ENCODE data around the gene FAM216B.
"Not testable (repeated sequence)": the region's sequence is repeated elsewhere in the genome, so short reads cannot be mapped to it uniquely, and the experiment has no call there.

Gene FAM216B

GRCh38 chr13:42781352-42781751 is at the start of gene FAM216B:
TSS of gene FAM216B (plus strand) at chr13:42781584. CDS start at chr13:42784068, 2,484 bp downstream.
- DNase-seq = no peak

- no peak for DNase-seq
Measured at GRCh38 chr13:42732073-42732472, 49.3 kb upstream of the FAM216B start.

GRCh38 chr13:42733046-42733445 is 48.3 kb upstream of the FAM216B start:
- no peak for DNase-seq

GRCh38 chr13:42735010-42735409 is 46.4 kb upstream of the FAM216B start:
- DNase-seq = no peak

GRCh38 chr13:42740753-42741152 is 40.6 kb upstream of the FAM216B start:
- DNase-seq = no peak

DNA sequence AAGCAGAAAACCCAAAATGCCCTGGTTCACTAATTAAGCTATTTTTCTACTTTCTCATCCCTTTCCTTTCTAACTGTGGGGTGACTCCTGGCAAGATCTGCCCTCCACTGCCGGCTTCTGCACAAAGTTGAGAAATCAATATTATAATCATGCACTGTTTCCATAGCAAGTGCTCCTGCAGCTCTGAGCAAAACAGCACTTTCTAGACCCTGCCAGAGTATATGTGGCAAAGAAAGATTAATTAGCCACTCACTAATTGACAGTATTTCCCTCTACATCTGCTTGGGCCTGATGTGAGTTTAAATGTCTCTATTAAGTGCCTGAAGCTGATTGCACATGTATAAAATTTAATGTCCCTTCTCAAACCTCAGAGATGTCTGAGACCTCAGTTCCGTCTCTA is 39.5 kb upstream of the FAM216B start:
- no peak for DNase-seq

GRCh38 chr13:42745655-42746054 is 35.7 kb upstream of the FAM216B start:
- DNase-seq = no peak

DNA sequence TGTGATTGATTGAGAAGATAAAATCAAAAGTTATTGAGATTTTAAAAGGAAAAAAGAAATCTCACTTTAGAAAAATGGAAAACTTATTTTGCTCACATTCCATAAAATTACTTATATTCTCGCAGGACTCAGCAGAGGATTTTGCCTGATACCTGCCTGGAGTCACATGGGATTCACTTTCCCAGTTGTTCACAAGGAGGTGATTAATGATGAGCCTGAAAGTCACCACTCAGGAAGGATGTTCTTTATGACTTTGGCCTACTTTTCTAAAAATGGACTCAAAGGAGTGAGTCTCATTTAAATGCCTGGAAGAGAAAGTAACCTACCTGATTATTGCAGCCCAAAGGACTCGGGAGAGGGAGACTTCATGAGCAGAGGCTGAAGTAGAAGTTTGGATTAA is 34.5 kb upstream of the FAM216B start:
- no peak for DNase-seq

DNA sequence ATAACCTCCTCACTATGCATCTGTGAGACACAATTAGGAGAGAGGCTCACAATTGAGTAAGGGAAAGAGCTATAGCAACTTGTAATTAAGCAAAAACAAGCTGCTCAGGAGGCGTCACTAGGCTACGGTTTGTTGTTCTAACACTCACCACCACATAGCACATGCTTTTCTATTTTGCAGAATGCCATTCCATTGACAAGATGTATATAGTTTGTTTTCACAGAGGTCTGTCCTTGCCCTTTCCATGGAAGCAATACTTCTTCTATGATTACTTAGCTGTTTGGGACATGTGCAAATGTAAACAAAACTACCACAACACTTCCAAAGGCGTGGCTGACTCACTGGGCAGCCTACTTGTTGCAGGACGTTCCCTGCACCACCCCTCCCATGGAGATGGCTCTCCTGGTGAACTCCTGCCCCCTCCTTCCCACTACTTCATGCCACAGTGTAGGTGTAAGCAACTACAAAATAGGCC is 33.9 kb upstream of the FAM216B start:
- DNase-seq = peak; percentile 30

DNA sequence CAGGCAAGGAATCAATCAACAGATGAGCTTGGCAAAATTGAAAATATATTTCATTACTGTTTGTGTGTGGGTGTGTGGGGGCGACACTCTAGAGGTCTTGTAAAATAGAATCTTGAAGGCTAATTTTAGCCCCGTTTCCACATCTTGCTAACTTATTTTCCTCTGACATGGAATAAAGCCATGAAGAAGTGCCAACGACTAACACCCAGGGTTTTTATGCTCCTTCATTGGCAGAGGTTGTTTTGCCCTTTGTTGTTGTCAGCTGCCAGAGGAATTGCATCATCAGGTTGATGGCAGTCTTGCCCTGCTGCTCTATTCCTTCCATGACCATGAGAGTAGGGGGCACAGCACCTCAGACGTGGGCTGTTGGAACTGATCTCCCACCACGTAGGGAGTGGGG is 30.6 kb upstream of the FAM216B start:
- DNase-seq = no peak

GRCh38 chr13:42751693-42752092 is 29.7 kb upstream of the FAM216B start:
- no peak for DNase-seq

DNA sequence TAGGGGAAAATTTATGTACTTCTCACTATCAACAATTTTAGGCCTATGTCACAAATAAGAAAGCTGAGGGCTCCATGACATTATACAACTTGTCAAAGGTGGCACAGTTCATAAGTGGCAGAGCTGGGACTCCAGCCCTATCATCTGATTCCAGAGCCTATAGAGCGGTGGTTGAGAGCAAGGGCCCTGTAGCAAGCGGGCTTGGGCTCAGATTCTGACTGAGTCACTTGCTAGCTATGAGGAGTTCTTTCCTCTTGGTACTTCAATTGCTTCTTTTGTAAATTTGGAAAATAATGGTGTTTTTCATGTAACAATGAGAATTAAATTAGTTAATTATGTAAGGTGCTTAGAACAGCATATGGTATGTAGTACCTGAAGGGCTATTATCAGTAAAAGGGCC is 28.7 kb upstream of the FAM216B start:
- no peak for DNase-seq

DNA sequence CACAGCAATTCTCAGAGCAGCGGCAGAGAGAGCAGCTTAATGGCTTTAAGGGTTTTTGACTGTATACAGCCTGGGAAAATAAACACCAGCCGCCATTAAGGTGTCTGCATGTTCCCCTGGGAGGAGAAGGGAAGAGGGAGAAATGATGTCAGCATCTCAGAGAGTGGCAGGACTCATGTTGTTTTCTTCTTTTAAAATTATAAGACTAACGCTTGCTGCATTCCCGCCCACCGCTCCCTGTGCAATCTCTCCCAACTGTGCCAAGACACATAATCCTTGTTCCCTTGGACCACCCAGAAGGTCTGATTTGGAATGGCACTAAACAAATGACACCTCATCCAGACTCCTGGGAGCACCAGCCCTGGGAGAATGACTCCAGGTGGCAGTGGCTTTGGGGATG is 27.7 kb upstream of the FAM216B start:
- no peak for DNase-seq

DNA sequence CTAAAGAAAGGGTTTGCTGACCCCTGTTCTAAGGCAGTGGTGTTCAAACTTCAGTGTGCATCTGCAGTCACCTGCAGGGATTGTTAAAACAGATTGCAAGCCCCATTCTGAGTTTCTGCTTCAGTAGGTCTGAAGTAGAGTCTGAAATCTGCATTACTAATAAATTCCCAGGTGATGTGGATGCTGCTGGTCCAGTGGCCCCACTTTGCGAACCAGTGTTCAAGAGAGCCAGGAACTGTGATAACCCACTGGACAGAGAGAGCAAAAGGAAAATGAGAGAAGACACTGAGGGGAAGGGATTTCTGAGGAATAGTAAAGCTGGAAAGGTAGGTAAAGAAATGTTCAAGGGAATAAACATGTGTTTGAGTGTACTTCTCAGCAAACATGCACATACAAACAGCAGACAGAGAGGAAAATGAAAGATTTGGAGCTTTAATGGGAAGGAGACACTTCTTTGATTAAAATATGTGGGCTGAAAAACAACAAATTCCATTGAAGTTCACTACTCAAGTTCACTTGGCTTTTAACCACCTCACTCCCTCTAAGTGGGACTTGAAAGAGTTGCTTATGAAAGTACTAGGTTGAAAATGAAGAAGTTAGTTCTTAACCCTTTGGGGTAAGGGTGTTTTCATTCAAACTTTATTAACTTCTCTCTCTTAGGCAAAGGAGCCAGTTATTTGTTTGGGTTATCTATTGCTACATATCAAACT is 26.4 kb upstream of the FAM216B start:
- DNase-seq = no peak

- no peak for DNase-seq
Measured at GRCh38 chr13:42757678-42758420, 23.5 kb upstream of the FAM216B start.

DNA sequence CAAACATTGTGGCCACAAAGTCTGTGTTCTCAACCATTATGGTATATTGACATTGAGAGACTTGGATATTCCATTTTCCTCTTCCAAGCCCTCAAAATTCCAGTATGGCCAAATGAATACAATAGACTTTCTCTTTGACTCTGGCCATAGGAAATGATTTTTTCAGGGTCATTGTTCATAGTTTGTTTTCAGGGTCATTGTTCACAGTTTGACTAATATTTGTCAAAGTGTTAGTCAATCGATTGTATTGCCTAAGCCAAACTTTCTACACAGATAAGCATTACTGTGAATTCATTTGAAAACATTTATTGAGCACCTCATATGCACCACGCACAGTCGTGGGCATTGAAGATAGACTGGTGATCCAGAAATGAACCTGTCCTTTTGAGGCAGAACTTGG is 22.9 kb upstream of the FAM216B start:
- DNase-seq = no peak

DNA sequence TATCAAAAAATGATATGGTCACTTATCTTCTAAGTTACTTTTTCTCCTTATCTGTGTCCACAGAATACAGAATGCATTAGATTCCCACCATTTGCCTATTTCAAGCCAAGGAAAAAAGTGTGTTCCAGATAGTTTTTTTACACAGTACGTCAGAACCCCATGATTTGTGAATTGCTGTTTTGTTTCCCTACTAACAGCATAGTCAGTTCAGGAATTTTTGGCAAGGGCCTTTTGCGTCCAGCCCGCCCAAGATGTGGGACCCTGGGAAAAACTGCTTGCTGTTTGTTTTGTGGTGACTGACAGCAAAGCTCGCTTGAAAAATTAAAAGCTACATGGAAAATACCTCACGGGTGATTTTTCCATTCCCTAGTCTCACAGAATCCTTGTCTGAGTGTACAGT is 20.4 kb upstream of the FAM216B start:
- DNase-seq = no peak

DNA sequence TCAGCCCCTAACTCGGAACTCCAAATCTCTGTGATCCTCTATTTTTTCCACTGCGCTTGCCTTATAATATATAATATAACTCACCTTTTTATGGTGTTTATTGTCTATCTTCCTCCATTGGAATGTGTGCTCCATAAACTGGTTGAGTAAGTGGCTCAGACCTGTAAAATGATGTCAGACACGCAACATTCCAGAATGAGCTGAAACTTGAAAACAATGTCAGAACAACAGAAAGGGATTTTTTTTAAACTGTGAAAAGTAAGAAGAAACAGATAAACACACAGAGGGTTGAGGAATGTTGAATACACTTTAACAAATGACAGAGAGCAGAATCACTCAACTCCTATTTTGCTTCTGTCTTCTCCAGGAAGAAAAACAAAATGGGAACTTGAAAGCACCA is 19.1 kb upstream of the FAM216B start:
- no peak for DNase-seq

GRCh38 chr13:42762917-42763316 is 18.5 kb upstream of the FAM216B start:
- no peak for DNase-seq

DNA sequence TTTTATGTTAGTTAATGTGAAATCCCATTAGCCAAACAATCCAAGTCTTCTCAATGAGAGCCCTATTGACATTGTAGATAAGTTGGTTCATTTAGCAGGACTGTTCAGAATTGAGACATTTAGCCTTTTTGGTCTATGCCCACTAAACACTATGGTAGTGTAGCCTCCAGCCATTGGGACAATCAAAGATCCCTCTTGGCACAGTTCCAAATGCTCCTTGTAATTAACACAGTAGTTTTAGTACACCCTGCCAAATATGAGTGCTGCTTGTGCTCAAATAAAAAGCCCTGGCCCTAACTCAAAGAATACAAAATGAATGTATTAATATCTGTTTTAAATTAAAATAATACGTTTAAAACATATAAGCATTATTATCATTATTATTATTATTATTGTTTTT is 15.4 kb upstream of the FAM216B start:
- no peak for DNase-seq

GRCh38 chr13:42769650-42770049 is 11.7 kb upstream of the FAM216B start:
- DNase-seq = no peak

- DNase-seq = not testable (repeated sequence)
Measured at GRCh38 chr13:42776558-42776957, 4.8 kb upstream of the FAM216B start.

GRCh38 chr13:42777467-42777866 is 3.9 kb upstream of the FAM216B start:
- DNase-seq = no peak

GRCh38 chr13:42780044-42780443 is 1.3 kb upstream of the FAM216B start:
- no peak for DNase-seq

DNA sequence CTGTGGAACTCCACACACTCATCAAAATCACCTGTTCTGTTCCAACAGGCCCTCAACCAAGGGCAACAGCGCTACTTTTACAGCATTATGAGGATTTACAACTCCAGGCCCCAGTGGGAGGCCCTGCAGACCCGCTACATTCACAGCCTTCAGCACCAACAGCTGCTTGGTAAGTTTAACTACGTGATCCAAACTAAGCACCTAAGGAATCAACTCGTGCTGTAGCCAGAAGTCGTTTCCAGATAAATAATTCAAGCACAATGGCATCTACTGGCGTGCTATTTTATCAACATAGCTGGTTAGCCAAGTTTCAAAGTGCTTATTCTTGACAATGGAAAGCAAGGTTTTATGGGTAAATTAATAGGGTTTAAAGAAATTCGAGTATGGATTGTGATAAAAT is 5.3 kb downstream of the FAM216B start:
- no peak for DNase-seq
